Sigmoid colon (tissue), 7 donors: ENCODE measurements around the gene OPA3. TPM values are rescaled to one million over a fixed set of nuclear protein-coding genes. Genes with fewer than 3 reads are reported as not detected.

ENCODE experiments used
- DNase-seq: peaks from one replicate; pipeline ENCODE4 v3.0.0-alpha.2; 2019
- H3K27ac ChIP-seq, 4 donors: fragments of 200-600 bp; sonication (generic); one replicate each; pipeline ENCODE4 v1.5.1; 2016 to 2019; ENCODE audit warnings: mild to moderate bottlenecking in 1 of 4
- H3K27me3 ChIP-seq, 3 donors: fragments of 200-600 bp; sonication (generic); one replicate each; pipeline ENCODE4 v1.5.1; 2019; ENCODE audit warnings: mild to moderate bottlenecking in 1 of 3
- H3K36me3 ChIP-seq, 4 donors: fragments of 200-600 bp; sonication (generic); one replicate each; pipeline ENCODE4 v1.5.1; 2016 to 2019
- H3K4me1 ChIP-seq, 4 donors: fragments of 200-600 bp; sonication (generic); one replicate each; pipeline ENCODE4 v1.5.1; 2017 to 2019
- H3K4me3 ChIP-seq, 4 donors: fragments of 200-600 bp; sonication (generic); one replicate each; pipeline ENCODE4 v1.5.1; 2017 to 2019; ENCODE audit warnings: mild to moderate bottlenecking in 2 of 4, moderate library complexity in 1 of 4
- H3K9me3 ChIP-seq, 4 donors: fragments of 200-600 bp in 3 of 4; sonication (generic) in 3 of 4; one replicate each; pipeline versions ENCODE4 v1.5.1 to v1.6.1; 2013 to 2019
- EP300 ChIP-seq, 4 donors: sonication (generic); formaldehyde crosslinking; IDR thresholded peaks; one replicate each; pipeline ENCODE4 v1.6.1; 2017; ENCODE audit warnings: antibody characterized with exemption in 4 of 4
- POLR2A ChIP-seq, 2 donors: fragments of 450-650 bp; IDR thresholded peaks; one replicate each; pipeline ENCODE4 v1.6.1; 2016; ENCODE audit warnings: antibody characterized with exemption in 2 of 2, mild to moderate bottlenecking in 2 of 2, moderate library complexity in 2 of 2
- POLR2AphosphoS5 ChIP-seq, 4 donors: sonication (generic); formaldehyde crosslinking; IDR thresholded peaks; one replicate each; pipeline ENCODE4 v1.6.1; 2017; ENCODE audit warnings: antibody characterized with exemption in 4 of 4
- WGBS, 2 donors: extraction: QIAGEN DNeasy Blood & Tissue Kit; methylation state at CpG; one replicate each; pipeline ENCODE4 v1.1.7; 2013; 5-methylcytosine and 5-hydroxymethylcytosine counted together
- intact Hi-C: fragments of 100-400 bp; cut with DNase I; formaldehyde crosslinking; loops from one replicate; pipeline ENCODE4 v1.15.1; 2023
- polyA plus RNA-seq, 3 donors: library from polyadenylated mRNA; stranded (reverse); fragments of 200-250 nt; gene quantifications; one replicate each; pipeline ENCODE4 v1.2.3, GENCODE V29; 2013
- total RNA-seq, 4 donors: library from RNA; depleted of rRNA; stranded (reverse); fragments of >200 nt; gene quantifications; one replicate each; pipeline ENCODE4 v1.1.0, GENCODE V29; 2016
- TF ChIP-seq, protein P1 (sequence below), 4 experiments: fragments of 450-650 bp in 3 of 4; fragments of 200-600 bp in 1 of 4; IDR thresholded peaks; one replicate each; pipeline ENCODE4 v1.5.1; 2016 to 2019; ENCODE audit warnings: antibody characterized with exemption in 4 of 4, mild to moderate bottlenecking in 3 of 4, moderate library complexity in 2 of 4
- donor health status: healthy with polysubstance abuse.
- donor health status: Bipolar disorder and iron deficiency.
- donor health status: healthy.

OPA3 gene
- total and polyA plus RNA-seq, 7 donors = 3.0 to 11.3 (median 7.2) TPM

DNA sequence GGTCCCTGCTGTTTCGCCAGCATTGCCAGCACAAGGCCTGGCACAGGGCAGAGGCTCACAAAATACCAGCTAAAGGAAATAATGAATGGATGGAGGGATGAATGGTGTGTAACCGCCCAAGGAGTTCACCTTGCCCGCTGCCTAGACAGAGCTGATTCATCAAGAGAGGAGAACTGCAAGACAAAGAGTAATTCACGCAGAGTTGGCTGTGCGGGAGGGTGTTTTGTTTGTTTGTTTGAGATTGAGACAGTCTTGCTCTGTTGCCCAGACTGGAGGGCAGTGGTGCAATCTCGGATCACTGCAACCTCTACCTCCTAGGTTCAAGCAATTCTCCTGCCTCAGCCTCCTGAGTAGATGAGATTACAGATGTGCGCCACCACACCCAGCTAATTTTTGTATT is 3.0 kb downstream of the OPA3 start:
- Histone ChIP-seq H3K36me3 (no peaks in the 10 kb centered on the region), H3K27ac (no peak overlapping the region), H3K4me1 (peaks cover 0 to 38% (median 26%) of the 10 kb centered on the region in 4 donors), H3K9me3 (no peaks in the 10 kb centered on the region), H3K4me3 (no peak overlapping the region), H3K27me3 (no peaks in the 10 kb centered on the region)
- TF ChIP-seq POLR2A (IDR thresholded peaks at IDR 0.05) (no peak), EP300 (IDR thresholded peaks at IDR 0.05) (no peak), POLR2AphosphoS5 (IDR thresholded peaks at IDR 0.05) (no peak)
- TF ChIP-seq, protein P1, sequence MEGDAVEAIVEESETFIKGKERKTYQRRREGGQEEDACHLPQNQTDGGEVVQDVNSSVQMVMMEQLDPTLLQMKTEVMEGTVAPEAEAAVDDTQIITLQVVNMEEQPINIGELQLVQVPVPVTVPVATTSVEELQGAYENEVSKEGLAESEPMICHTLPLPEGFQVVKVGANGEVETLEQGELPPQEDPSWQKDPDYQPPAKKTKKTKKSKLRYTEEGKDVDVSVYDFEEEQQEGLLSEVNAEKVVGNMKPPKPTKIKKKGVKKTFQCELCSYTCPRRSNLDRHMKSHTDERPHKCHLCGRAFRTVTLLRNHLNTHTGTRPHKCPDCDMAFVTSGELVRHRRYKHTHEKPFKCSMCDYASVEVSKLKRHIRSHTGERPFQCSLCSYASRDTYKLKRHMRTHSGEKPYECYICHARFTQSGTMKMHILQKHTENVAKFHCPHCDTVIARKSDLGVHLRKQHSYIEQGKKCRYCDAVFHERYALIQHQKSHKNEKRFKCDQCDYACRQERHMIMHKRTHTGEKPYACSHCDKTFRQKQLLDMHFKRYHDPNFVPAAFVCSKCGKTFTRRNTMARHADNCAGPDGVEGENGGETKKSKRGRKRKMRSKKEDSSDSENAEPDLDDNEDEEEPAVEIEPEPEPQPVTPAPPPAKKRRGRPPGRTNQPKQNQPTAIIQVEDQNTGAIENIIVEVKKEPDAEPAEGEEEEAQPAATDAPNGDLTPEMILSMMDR (IDR thresholded peaks at IDR 0.05) = no peak
- intact Hi-C loops = loop anchor here (10.0 kb wide), 1 partner anchor 147 kb away; no protein-coding TSS in a partner anchor
- 91 to 94% methylated on average over 7 of the region's 7 CpGs for WGBS, 2 donors
- no peak for DNase-seq

GRCh38 chr19:45578861-45579260 is 5.7 kb downstream of the OPA3 start:
- Histone ChIP-seq H3K27me3 (no peaks in the 10 kb centered on the region), H3K36me3 (no peaks in the 10 kb centered on the region), H3K4me3 (no peak overlapping the region), H3K27ac (peak overlapping the region in 2 of 4 donors; percentile 68 to 76), H3K9me3 (no peaks in the 10 kb centered on the region), H3K4me1 (peaks cover 0 to 48% (median 30%) of the 10 kb centered on the region in 4 donors)
- DNase-seq = no peak
- TF ChIP-seq, protein P1 (IDR thresholded peaks at IDR 0.05) = no peak
- TF ChIP-seq POLR2A (IDR thresholded peaks at IDR 0.05) (no peak), EP300 (IDR thresholded peaks at IDR 0.05) (no peak), POLR2AphosphoS5 (IDR thresholded peaks at IDR 0.05) (no peak)
- 81 to 86% methylated on average over 5 of the region's 5 CpGs for WGBS, 2 donors
- intact Hi-C loops = no loop called here

DNA sequence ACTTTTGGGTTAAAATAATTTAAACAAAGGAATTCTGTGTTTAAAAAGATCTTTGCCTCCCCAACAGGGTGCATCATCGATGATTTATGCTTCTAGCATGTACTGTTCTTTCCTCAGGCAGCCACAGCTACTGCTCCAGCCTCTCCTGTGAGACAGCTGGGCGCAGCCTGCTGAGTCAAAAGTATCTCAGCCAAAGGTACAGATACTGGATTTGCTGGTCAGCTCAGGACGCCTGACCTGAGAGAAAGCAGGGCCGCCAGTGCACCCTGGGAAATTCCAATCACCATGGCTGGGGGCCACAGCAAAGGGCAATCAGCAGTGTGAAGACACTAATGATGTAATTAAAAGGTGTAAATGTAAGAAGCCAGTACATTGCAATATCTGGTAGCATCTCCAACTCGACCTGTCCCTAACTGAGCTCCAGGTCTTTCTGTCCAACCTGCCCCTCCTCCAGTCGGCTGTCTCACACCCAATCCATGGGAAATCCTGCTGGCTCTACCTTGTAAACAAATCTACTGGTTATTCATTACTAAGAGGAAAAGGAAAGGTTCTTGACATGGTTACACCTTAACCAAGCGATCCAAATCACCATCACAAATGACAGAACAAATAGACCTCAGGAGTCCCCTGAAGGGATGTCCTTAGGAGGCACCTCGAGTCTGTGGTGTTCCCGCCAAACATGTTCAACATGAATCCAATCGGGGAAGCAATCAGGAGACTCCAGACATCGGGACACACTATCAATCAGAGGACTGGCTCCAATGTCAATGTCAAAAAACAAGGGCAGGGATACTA is 7.3 kb downstream of the OPA3 start:
- DNase-seq = peak; percentile 79
- peak in 1 of 4 donors; percentile 54 for TF ChIP-seq EP300 (IDR thresholded peaks at IDR 0.05)
- TF ChIP-seq POLR2A (IDR thresholded peaks at IDR 0.05) = no peak
- peak in 2 of 4 donors; percentile 49 to 53 for TF ChIP-seq POLR2AphosphoS5 (IDR thresholded peaks at IDR 0.05)
- TF ChIP-seq, protein P1 (IDR thresholded peaks at IDR 0.05) = no peak
- no peaks in the 10 kb centered on the region for H3K27me3 ChIP-seq
- intact Hi-C loops = no loop called here
- H3K36me3 ChIP-seq = no peaks in the 10 kb centered on the region
- 16 to 54% methylated on average over 11 of the region's 11 CpGs for WGBS, 2 donors
- H3K27ac ChIP-seq = peak overlapping the region; percentile 52 to 76 (median 63)
- H3K4me3 ChIP-seq = no peak overlapping the region
- peaks cover 0 to 41% (median 21%) of the 10 kb centered on the region in 4 donors for H3K4me1 ChIP-seq
- no peaks in the 10 kb centered on the region for H3K9me3 ChIP-seq

DNA sequence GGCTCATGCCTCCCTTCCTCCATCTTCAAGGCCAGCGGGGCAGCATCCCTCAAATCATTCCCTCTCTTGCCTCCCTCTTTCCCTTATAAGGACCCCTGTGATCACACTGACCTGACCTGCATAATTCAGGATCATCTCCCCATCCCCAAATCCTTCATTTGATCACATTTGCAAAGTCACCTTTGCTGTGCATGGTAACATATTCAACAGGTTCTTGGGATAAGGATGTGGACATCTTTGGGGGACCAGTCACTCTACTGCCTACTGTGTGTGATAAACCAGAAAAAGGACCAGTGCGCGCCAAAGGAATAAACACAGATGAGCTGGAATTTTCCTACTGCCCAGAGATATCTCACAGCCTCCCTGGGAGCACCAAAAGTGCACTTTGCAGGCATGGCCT is 7.9 kb downstream of the OPA3 start:
- no peaks in the 10 kb centered on the region for H3K9me3 ChIP-seq
- no peaks in the 10 kb centered on the region for H3K27me3 ChIP-seq
- no peak overlapping the region for H3K4me3 ChIP-seq
- peaks cover 0 to 41% (median 21%) of the 10 kb centered on the region in 4 donors for H3K4me1 ChIP-seq
- H3K27ac ChIP-seq = peak overlapping the region; percentile 52 to 76 (median 63)
- H3K36me3 ChIP-seq = no peaks in the 10 kb centered on the region
- DNase-seq = no peak
- 75 to 95% methylated on average over 3 of the region's 3 CpGs for WGBS, 2 donors
- intact Hi-C loops = no loop called here
- no peak for TF ChIP-seq EP300 (IDR thresholded peaks at IDR 0.05)
- TF ChIP-seq, protein P1 (IDR thresholded peaks at IDR 0.05) = no peak
- TF ChIP-seq POLR2A (IDR thresholded peaks at IDR 0.05) = no peak
- no peak for TF ChIP-seq POLR2AphosphoS5 (IDR thresholded peaks at IDR 0.05)
